Neural crest cell (in vitro differentiated cells): Measurements from ENCODE around the gene CSMD2. TPM values are rescaled to one million over a fixed set of nuclear protein-coding genes. Genes with fewer than 3 reads are reported as not detected.

Experiments used
- DNase-seq: peaks from one replicate; pipeline ENCODE4 v3.0.0; 2021; ENCODE audit warnings: low read depth, mixed read lengths, low spot score
- H3K27ac Mint-ChIP-seq: one replicate; pipeline ENCODE4 v1.8.0; 2021; ENCODE audit warnings: mild to moderate bottlenecking, mixed read lengths; ENCODE audit not compliant: unreplicated experiment
- H3K27me3 Mint-ChIP-seq: 2 replicates; pipeline ENCODE4 v1.8.0; 2021; ENCODE audit warnings: low read depth, mild to moderate bottlenecking, mixed read lengths
- H3K36me3 Mint-ChIP-seq: 2 replicates; pipeline ENCODE4 v1.8.0; 2021; ENCODE audit warnings: low read depth, mild to moderate bottlenecking, mixed read lengths
- H3K4me1 Mint-ChIP-seq: 2 replicates; pipeline ENCODE4 v1.8.0; 2021; ENCODE audit warnings: mixed read lengths
- H3K4me3 Mint-ChIP-seq: one replicate; pipeline ENCODE4 v1.8.0; 2021; ENCODE audit warnings: mild to moderate bottlenecking, mixed read lengths
- H3K9me3 Mint-ChIP-seq: 2 replicates; pipeline ENCODE4 v1.8.0; 2021; ENCODE audit warnings: mixed read lengths
- total RNA-seq: library from RNA; stranded (reverse); gene quantifications from 2 replicates; pipeline ENCODE4 v1.2.1, GENCODE V29; 2021
- TF ChIP-seq, protein P1 (sequence below): fragments of 200-600 bp; sonication (generic); conservative IDR thresholded peaks from 2 replicates; pipeline ENCODE4 v1.5.0; 2021; ENCODE audit warnings: antibody characterized with exemption, mild to moderate bottlenecking

CSMD2 gene
- total RNA-seq, 1 donor from 2014 or later: 0.40 TPM

GRCh38 chr1:34140011-34140676 lies 24.9 kb downstream of the CSMD2 start:
- Mint-ChIP-seq H3K27me3 (peaks cover 3% of the 10 kb centered on the region), H3K36me3 (no peaks in the 10 kb centered on the region), H3K4me3 (no peak overlapping the region), H3K9me3 (peaks cover 4% of the 10 kb centered on the region), H3K27ac (no peak overlapping the region), H3K4me1 (no peaks in the 10 kb centered on the region)
- TF ChIP-seq, protein P1, sequence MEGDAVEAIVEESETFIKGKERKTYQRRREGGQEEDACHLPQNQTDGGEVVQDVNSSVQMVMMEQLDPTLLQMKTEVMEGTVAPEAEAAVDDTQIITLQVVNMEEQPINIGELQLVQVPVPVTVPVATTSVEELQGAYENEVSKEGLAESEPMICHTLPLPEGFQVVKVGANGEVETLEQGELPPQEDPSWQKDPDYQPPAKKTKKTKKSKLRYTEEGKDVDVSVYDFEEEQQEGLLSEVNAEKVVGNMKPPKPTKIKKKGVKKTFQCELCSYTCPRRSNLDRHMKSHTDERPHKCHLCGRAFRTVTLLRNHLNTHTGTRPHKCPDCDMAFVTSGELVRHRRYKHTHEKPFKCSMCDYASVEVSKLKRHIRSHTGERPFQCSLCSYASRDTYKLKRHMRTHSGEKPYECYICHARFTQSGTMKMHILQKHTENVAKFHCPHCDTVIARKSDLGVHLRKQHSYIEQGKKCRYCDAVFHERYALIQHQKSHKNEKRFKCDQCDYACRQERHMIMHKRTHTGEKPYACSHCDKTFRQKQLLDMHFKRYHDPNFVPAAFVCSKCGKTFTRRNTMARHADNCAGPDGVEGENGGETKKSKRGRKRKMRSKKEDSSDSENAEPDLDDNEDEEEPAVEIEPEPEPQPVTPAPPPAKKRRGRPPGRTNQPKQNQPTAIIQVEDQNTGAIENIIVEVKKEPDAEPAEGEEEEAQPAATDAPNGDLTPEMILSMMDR: no peak
- DNase-seq: no peak

DNA sequence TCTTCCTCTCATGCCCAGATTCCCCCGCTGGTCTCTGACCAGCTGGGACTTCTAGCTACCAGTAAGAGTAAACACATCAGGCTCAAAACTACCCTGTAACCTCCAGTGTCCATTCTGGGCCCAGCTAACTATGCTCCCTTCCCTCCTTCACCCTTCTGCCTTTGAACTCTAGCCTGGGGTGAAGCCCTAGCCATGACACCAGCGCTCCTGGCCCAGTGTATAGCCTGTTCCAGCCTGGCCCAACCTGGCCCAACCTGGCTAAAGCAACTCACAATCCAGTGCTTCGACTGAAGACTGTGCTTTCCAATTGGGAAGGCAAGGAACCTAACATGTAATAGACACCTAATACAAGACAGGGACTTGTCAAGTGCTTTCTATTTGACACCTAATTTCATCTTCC lies 27.6 kb downstream of the CSMD2 start:
- H3K4me1 Mint-ChIP-seq: no peaks in the 10 kb centered on the region
- peaks cover 3% of the 10 kb centered on the region for H3K27me3 Mint-ChIP-seq
- H3K27ac Mint-ChIP-seq: peak overlapping the region; percentile 27
- peaks cover 4% of the 10 kb centered on the region for H3K9me3 Mint-ChIP-seq
- H3K36me3 Mint-ChIP-seq: no peaks in the 10 kb centered on the region
- TF ChIP-seq, protein P1: no peak
- no peak overlapping the region for H3K4me3 Mint-ChIP-seq
- DNase-seq: no peak

DNA sequence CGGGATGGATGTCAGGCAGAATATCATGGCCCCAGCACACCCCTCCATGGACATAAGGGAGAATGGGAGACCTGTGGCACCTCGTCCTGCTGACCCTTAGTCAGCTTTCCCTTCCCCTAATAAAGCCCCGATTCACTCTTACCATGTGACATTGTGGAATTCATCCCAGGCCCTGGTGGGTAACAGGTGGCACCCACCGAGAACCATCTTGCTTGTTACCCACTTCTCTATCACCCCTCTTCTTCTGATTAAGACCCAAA lies 32.9 kb downstream of the CSMD2 start:
- Mint-ChIP-seq H3K27ac (no peak overlapping the region), H3K4me3 (no peak overlapping the region), H3K36me3 (no peaks in the 10 kb centered on the region), H3K27me3 (peaks cover 3% of the 10 kb centered on the region), H3K4me1 (no peaks in the 10 kb centered on the region), H3K9me3 (peaks cover 4% of the 10 kb centered on the region)
- TF ChIP-seq, protein P1: no peak
- no peak for DNase-seq

DNA sequence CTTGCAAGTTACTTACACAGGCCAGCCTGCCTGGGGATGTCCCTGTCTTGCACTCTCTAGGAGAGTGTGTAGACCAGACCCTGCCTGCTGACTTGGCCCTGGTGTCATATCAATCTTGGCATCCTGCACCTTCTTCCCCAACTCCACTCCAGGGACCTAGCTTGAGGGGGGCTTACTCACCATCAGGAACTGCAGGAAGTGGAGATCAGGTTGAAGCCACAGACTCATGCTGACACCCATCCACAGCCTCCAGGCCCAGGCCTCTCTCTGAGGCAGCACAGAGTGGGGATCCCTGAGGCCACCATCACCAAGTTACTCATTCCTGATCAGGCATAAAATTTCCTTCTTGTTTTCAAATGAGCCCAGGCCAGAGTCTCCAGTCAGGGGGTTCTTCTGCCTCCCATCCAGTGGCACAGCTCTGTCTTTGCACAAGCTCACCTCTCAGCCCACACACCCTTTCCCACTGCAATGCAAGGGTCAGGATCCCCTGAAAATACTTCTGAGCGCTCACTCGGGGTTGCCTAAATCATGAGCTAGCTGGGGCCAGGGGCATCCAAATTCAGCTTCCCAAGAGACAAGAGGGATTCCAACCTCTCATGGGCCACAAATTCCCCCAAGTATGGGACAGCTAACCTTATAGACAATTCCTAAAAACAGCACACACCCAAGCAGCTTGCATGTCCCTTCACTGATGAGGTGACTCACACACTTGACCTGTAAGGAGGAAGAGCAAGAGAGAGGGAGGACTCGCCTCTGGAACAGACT lies 33.5 kb downstream of the CSMD2 start:
- Mint-ChIP-seq H3K36me3 (no peaks in the 10 kb centered on the region), H3K27ac (peak overlapping the region; percentile 29), H3K4me1 (no peaks in the 10 kb centered on the region), H3K4me3 (no peak overlapping the region), H3K9me3 (peaks cover under 1% of the 10 kb centered on the region), H3K27me3 (no peaks in the 10 kb centered on the region)
- TF ChIP-seq, protein P1: no peak
- DNase-seq: no peak

GRCh38 chr1:34130306-34130705 lies 34.7 kb downstream of the CSMD2 start:
- Mint-ChIP-seq H3K4me3 (no peak overlapping the region), H3K36me3 (no peaks in the 10 kb centered on the region), H3K27ac (no peak overlapping the region), H3K4me1 (no peaks in the 10 kb centered on the region), H3K9me3 (no peaks in the 10 kb centered on the region), H3K27me3 (peaks cover 3% of the 10 kb centered on the region)
- DNase-seq: no peak
- TF ChIP-seq, protein P1: no peak
